Ascending aorta (tissue), 2 donors: ENCODE data around the gene CDK14. TPM values are rescaled to one million over a fixed set of nuclear protein-coding genes. Genes with fewer than 3 reads are reported as not detected.

ENCODE experiments used
- DNase-seq, 2 donors: peaks; one replicate each; pipeline ENCODE4 v3.0.0-alpha.2; 2019; ENCODE audit warnings: low spot score in 2 of 2
- H3K27ac ChIP-seq, 2 donors: fragments of 200-600 bp; sonication (generic); one replicate each; pipeline ENCODE4 v1.5.1; 2016 to 2017; ENCODE audit warnings: mild to moderate bottlenecking in 1 of 2
- H3K27me3 ChIP-seq: fragments of 200-600 bp; sonication (generic); one replicate; pipeline ENCODE4 v1.5.1; 2017
- H3K36me3 ChIP-seq, 2 donors: fragments of 200-600 bp; sonication (generic); one replicate each; pipeline ENCODE4 v1.5.1; 2016
- H3K4me1 ChIP-seq, 2 donors: fragments of 200-600 bp; sonication (generic); one replicate each; pipeline ENCODE4 v1.5.1; 2016 to 2017; ENCODE audit warnings: mild to moderate bottlenecking in 1 of 2
- H3K4me3 ChIP-seq, 2 donors: fragments of 200-600 bp; sonication (generic); one replicate each; pipeline ENCODE4 v1.5.1; 2016 to 2017; ENCODE audit warnings: mild to moderate bottlenecking in 1 of 2
- H3K9me3 ChIP-seq, 2 donors: fragments of 200-600 bp; sonication (generic); one replicate each; pipeline ENCODE4 v1.5.1; 2016
- CTCF ChIP-seq, 3 experiments: fragments of 200-600 bp in 2 of 3; fragments of 450-650 bp in 1 of 3; sonication (generic) in 2 of 3; IDR thresholded peaks; one replicate each; pipeline ENCODE4 v1.5.1; 2016 to 2019; ENCODE audit warnings: antibody characterized with exemption in 3 of 3, mild to moderate bottlenecking in 1 of 3, moderate library complexity in 1 of 3
- intact Hi-C: fragments of 100-400 bp; cut with DNase I; formaldehyde crosslinking; loops from one replicate; pipeline ENCODE4 v1.15.1; 2023
- total RNA-seq: library from RNA; depleted of rRNA; stranded (reverse); fragments of >200 nt; gene quantifications from one replicate; pipeline ENCODE4 v1.1.0, GENCODE V29; 2016

CDK14 gene
- total RNA-seq, 1 donor from 2014 or later = 5.1 TPM

- Histone ChIP-seq H3K27ac (no peak overlapping the region), H3K27me3 (no peaks in the 10 kb centered on the region), H3K9me3 (no peaks in the 10 kb centered on the region), H3K4me3 (no peak overlapping the region), H3K4me1 (no peaks in the 10 kb centered on the region), H3K36me3 (no peaks in the 10 kb centered on the region)
- TF ChIP-seq CTCF (IDR thresholded peaks at IDR 0.05) = no peak
- intact Hi-C loops = no loop called here
- no peak for DNase-seq
Observed at GRCh38 chr7:91107460-91107859, 511.3 kb downstream of the CDK14 start.

GRCh38 chr7:91109200-91109599 is 513.1 kb downstream of the CDK14 start:
- intact Hi-C loops = no loop called here
- H3K27me3 ChIP-seq = no peaks in the 10 kb centered on the region
- H3K27ac ChIP-seq = no peak overlapping the region
- no peaks in the 10 kb centered on the region for H3K4me1 ChIP-seq
- H3K9me3 ChIP-seq = no peaks in the 10 kb centered on the region
- DNase-seq = no peak
- TF ChIP-seq CTCF (IDR thresholded peaks at IDR 0.05) = no peak
- H3K4me3 ChIP-seq = no peak overlapping the region
- H3K36me3 ChIP-seq = no peaks in the 10 kb centered on the region

GRCh38 chr7:91112902-91113341 is 516.8 kb downstream of the CDK14 start:
- H3K9me3 ChIP-seq = no peaks in the 10 kb centered on the region
- H3K27me3 ChIP-seq = no peaks in the 10 kb centered on the region
- no peak overlapping the region for H3K27ac ChIP-seq
- DNase-seq = no peak
- H3K36me3 ChIP-seq = no peaks in the 10 kb centered on the region
- no peaks in the 10 kb centered on the region for H3K4me1 ChIP-seq
- TF ChIP-seq CTCF (IDR thresholded peaks at IDR 0.05) = no peak
- intact Hi-C loops = no loop called here
- H3K4me3 ChIP-seq = no peak overlapping the region

GRCh38 chr7:91114232-91114631 is 518.1 kb downstream of the CDK14 start:
- intact Hi-C loops = no loop called here
- H3K4me1 ChIP-seq = no peaks in the 10 kb centered on the region
- no peaks in the 10 kb centered on the region for H3K36me3 ChIP-seq
- H3K4me3 ChIP-seq = no peak overlapping the region
- DNase-seq = no peak
- H3K9me3 ChIP-seq = no peaks in the 10 kb centered on the region
- H3K27ac ChIP-seq = no peak overlapping the region
- TF ChIP-seq CTCF (IDR thresholded peaks at IDR 0.05) = no peak
- no peaks in the 10 kb centered on the region for H3K27me3 ChIP-seq

- H3K36me3 ChIP-seq = no peaks in the 10 kb centered on the region
- intact Hi-C loops = no loop called here
- no peak overlapping the region for H3K4me3 ChIP-seq
- no peak overlapping the region for H3K27ac ChIP-seq
- H3K9me3 ChIP-seq = no peaks in the 10 kb centered on the region
- no peak for DNase-seq
- TF ChIP-seq CTCF (IDR thresholded peaks at IDR 0.05) = no peak
- H3K27me3 ChIP-seq = no peaks in the 10 kb centered on the region
- H3K4me1 ChIP-seq = no peaks in the 10 kb centered on the region
Observed at GRCh38 chr7:91126762-91127161, 530.6 kb downstream of the CDK14 start.

- H3K27me3 ChIP-seq = no peaks in the 10 kb centered on the region
- H3K27ac ChIP-seq = no peak overlapping the region
- H3K36me3 ChIP-seq = no peaks in the 10 kb centered on the region
- TF ChIP-seq CTCF (IDR thresholded peaks at IDR 0.05) = no peak
- no peaks in the 10 kb centered on the region for H3K4me1 ChIP-seq
- no peak for DNase-seq
- intact Hi-C loops = no loop called here
- no peaks in the 10 kb centered on the region for H3K9me3 ChIP-seq
- H3K4me3 ChIP-seq = no peak overlapping the region
Observed at GRCh38 chr7:91127325-91127724, 531.2 kb downstream of the CDK14 start.
